Neural cell (in vitro differentiated cells): ENCODE results near the gene ACY1. TPM values are rescaled to one million over a fixed set of nuclear protein-coding genes. Genes with fewer than 3 reads are reported as not detected.

ENCODE experiments used
- H2AFZ ChIP-seq: fragments of 200-600, 300-800 bp; sonication (generic), shearing (Covaris generic); 2 replicates; pipeline ENCODE4 v1.6.0; 2014; ENCODE audit warnings: low read depth, mild to moderate bottlenecking, antibody characterized with exemption, low read length, moderate library complexity
- H3F3A ChIP-seq: fragments of 200-600 bp; shearing (Covaris generic); 2 replicates; pipeline ENCODE4 v1.6.1; 2016; ENCODE audit warnings: mild to moderate bottlenecking, moderate library complexity, mixed read lengths, antibody characterized with exemption, low read length; ENCODE audit not compliant: insufficient read depth, poor library complexity, severe bottlenecking
- H3K27ac ChIP-seq: fragments of 200-600, 300-800 bp; sonication (generic), shearing (Covaris generic); 2 replicates; pipeline ENCODE4 v1.5.1; 2014; ENCODE audit warnings: mild to moderate bottlenecking, low read length, moderate library complexity
- H3K27me3 ChIP-seq: fragments of 300-800, 200-600 bp; sonication (generic), shearing (Covaris generic); 2 replicates; pipeline ENCODE4 v1.6.0; 2014; ENCODE audit warnings: mild to moderate bottlenecking, low read depth, low read length, moderate library complexity; ENCODE audit not compliant: insufficient read depth
- H3K36me3 ChIP-seq: fragments of 300-800, 200-600 bp; sonication (generic), shearing (Covaris generic); 2 replicates; pipeline ENCODE4 v1.5.1; 2014; ENCODE audit warnings: mild to moderate bottlenecking, antibody characterized with exemption, low read length, moderate library complexity; ENCODE audit not compliant: insufficient read depth
- H3K4me2 ChIP-seq: fragments of 300-800, 200-600 bp; sonication (generic), shearing (Covaris generic); 2 replicates; pipeline ENCODE4 v1.6.0; 2014; ENCODE audit warnings: mild to moderate bottlenecking, low read length
- H3K4me3 ChIP-seq: fragments of 300-800, 200-600 bp; sonication (generic), shearing (Covaris generic); 2 replicates; pipeline ENCODE4 v1.5.1; 2014; ENCODE audit warnings: mild to moderate bottlenecking, low read length, moderate library complexity
- H3K79me2 ChIP-seq: fragments of 200-600 bp; shearing (Covaris generic); replicated peaks from 2 replicates; pipeline ENCODE4 v1.6.0; 2014; ENCODE audit warnings: mild to moderate bottlenecking, low read length, moderate library complexity; ENCODE audit not compliant: insufficient read depth
- H3K9ac ChIP-seq: fragments of 300-800, 200-600 bp; sonication (generic), shearing (Covaris generic); 2 replicates; pipeline ENCODE4 v1.6.1; 2016; ENCODE audit warnings: mild to moderate bottlenecking, low read length, mixed read lengths
- H3K9me2 ChIP-seq: fragments of 200-600 bp; shearing (Covaris generic); 2 replicates; pipeline ENCODE4 v1.6.1; 2016; ENCODE audit warnings: mild to moderate bottlenecking, low read length, mixed read lengths; ENCODE audit not compliant: insufficient read depth
- H3K9me3 ChIP-seq: fragments of 200-600, 300-800 bp; sonication (generic), shearing (Covaris generic); 2 replicates; pipeline ENCODE4 v1.6.1; 2016; ENCODE audit warnings: mild to moderate bottlenecking, mixed run types, low read length, moderate library complexity, mixed read lengths
- H4K20me1 ChIP-seq: fragments of 200-600 bp; shearing (Covaris generic); 2 replicates; pipeline ENCODE4 v1.6.1; 2016; ENCODE audit warnings: mild to moderate bottlenecking, mixed run types; ENCODE audit not compliant: insufficient read depth
- CTCF ChIP-seq: fragments of 450-650 bp; IDR thresholded peaks from 2 replicates; pipeline ENCODE4 v1.5.1; 2014; ENCODE audit warnings: antibody characterized with exemption, mild to moderate bottlenecking, moderate library complexity; ENCODE audit not compliant: poor library complexity, severe bottlenecking
- EP300 ChIP-seq: fragments of 450-650 bp; conservative IDR thresholded peaks from 2 replicates; pipeline ENCODE4 v1.6.1; 2014; ENCODE audit warnings: antibody characterized with exemption, mild to moderate bottlenecking, moderate library complexity; ENCODE audit not compliant: poor library complexity, severe bottlenecking
- EZH2 ChIP-seq: fragments of 200-600, 300-800 bp; shearing (Covaris generic), sonication (generic); IDR thresholded peaks from 2 replicates; pipeline ENCODE4 v1.6.1; 2014; ENCODE audit warnings: antibody characterized with exemption, low read length, borderline replicate concordance, mild to moderate bottlenecking; ENCODE audit not compliant: insufficient read depth, poor library complexity, severe bottlenecking
- MXI1 ChIP-seq: fragments of 450-650 bp; conservative IDR thresholded peaks from 2 replicates; pipeline ENCODE4 v1.6.1; 2014; ENCODE audit warnings: antibody characterized with exemption, mild to moderate bottlenecking; ENCODE audit not compliant: poor library complexity, severe bottlenecking
- POLR2AphosphoS5 ChIP-seq: IDR thresholded peaks from 2 replicates; pipeline ENCODE4 v1.6.1; 2012
- RAD21 ChIP-seq: fragments of 450-650 bp; conservative IDR thresholded peaks from 2 replicates; pipeline ENCODE4 v1.6.1; 2014; ENCODE audit warnings: antibody characterized with exemption, mild to moderate bottlenecking, moderate library complexity
- REST ChIP-seq: IDR thresholded peaks from 2 replicates; pipeline ENCODE4 v1.6.1; 2012; ENCODE audit warnings: borderline replicate concordance
- SMC3 ChIP-seq: fragments of 450-650 bp; conservative IDR thresholded peaks from 2 replicates; pipeline ENCODE4 v1.6.1; 2014; ENCODE audit warnings: antibody characterized with exemption, mild to moderate bottlenecking, moderate library complexity; ENCODE audit not compliant: poor library complexity
- TAF1 ChIP-seq: IDR thresholded peaks from 2 replicates; pipeline ENCODE4 v1.6.1; 2012; ENCODE audit warnings: low read depth
- polyA plus RNA-seq: library from polyadenylated mRNA; depleted of rRNA; stranded (reverse); fragments of >200 nt; gene quantifications from 2 replicates; pipeline ENCODE4 v1.2.3, GENCODE V29; 2014

ACY1 gene
- polyA plus RNA-seq, 1 donor from 2014 or later, result 14.4 TPM

- Histone ChIP-seq H3K9me2 (no peaks in the 10 kb centered on the region), H3K9me3 (no peaks in the 10 kb centered on the region), H3K36me3 (no peaks in the 10 kb centered on the region), H4K20me1 (no peaks in the 10 kb centered on the region), H3K79me2 (no peaks in the 10 kb centered on the region), H3F3A (no peaks in the 10 kb centered on the region), H3K9ac (no peak overlapping the region), H3K4me2 (no peak overlapping the region), H3K27ac (no peak overlapping the region), H3K27me3 (no peaks in the 10 kb centered on the region), H2AFZ (no peak overlapping the region), H3K4me3 (no peak overlapping the region)
- TF ChIP-seq SMC3 (no peak), EZH2 (no peak), MXI1 (no peak), POLR2AphosphoS5 (no peak), RAD21 (no peak)
These were observed 40.8 kb downstream of the ACY1 start for GRCh38 chr3:52023860-52024764.

- no peaks in the 10 kb centered on the region for H3K9me3 ChIP-seq
- no peak for TF ChIP-seq MXI1
- TF ChIP-seq TAF1, result no peak
- no peak for TF ChIP-seq EP300
- no peak for TF ChIP-seq EZH2
- no peak for TF ChIP-seq RAD21
- no peak for TF ChIP-seq CTCF
- TF ChIP-seq SMC3, result no peak
- TF ChIP-seq POLR2AphosphoS5, result no peak
- TF ChIP-seq REST, result no peak
- H3K9me2 ChIP-seq, result no peaks in the 10 kb centered on the region
- no peak overlapping the region for H3K9ac ChIP-seq
- no peaks in the 10 kb centered on the region for H3K27me3 ChIP-seq
- no peak overlapping the region for H3K4me3 ChIP-seq
- H3K4me2 ChIP-seq, result no peak overlapping the region
- no peaks in the 10 kb centered on the region for H3K79me2 ChIP-seq
- H3K27ac ChIP-seq, result no peak overlapping the region
- no peak overlapping the region for H2AFZ ChIP-seq
- H3F3A ChIP-seq, result no peaks in the 10 kb centered on the region
- no peaks in the 10 kb centered on the region for H4K20me1 ChIP-seq
- no peaks in the 10 kb centered on the region for H3K36me3 ChIP-seq
These were observed 41.6 kb downstream of the ACY1 start for GRCh38 chr3:52024765-52025452.
